ENCODE measurements around the gene ADAM10.

- TF ChIP-seq CTCF (IDR thresholded peaks at IDR 0.05) (no peak), USF2 (CRISPR knock-in tag; IDR thresholded peaks at IDR 0.05) (no peak), ATF1 (CRISPR knock-in tag; IDR thresholded peaks at IDR 0.05) (no peak)
Observed at GRCh38 chr15:58736018-58736643, 13.4 kb downstream of the ADAM10 start.
